NT2/D1 (cell line): ENCODE measurements around the gene PAPPA2.

ENCODE experiments used
- DNase-seq: peaks from one replicate; pipeline ENCODE4 v3.0.0-alpha.2; 2011; ENCODE audit warnings: low read depth, low spot score
- H3K27me3 ChIP-seq: 2 replicates; pipeline ENCODE4 v1.6.0; 2011; ENCODE audit warnings: mild to moderate bottlenecking; ENCODE audit not compliant: insufficient read length, insufficient read depth
- H3K36me3 ChIP-seq: 2 replicates; pipeline ENCODE4 v1.6.1; 2011; ENCODE audit warnings: mild to moderate bottlenecking, low read length, mixed read lengths; ENCODE audit not compliant: insufficient read depth, insufficient read length
- H3K4me1 ChIP-seq: 2 replicates; pipeline ENCODE4 v1.5.1; 2011; ENCODE audit not compliant: insufficient read depth, insufficient read length
- H3K4me3 ChIP-seq: 2 replicates; pipeline ENCODE4 v1.5.1; 2011; ENCODE audit warnings: low read depth; ENCODE audit not compliant: insufficient read length
- H3K9ac ChIP-seq: 2 replicates; pipeline ENCODE4 v1.6.0; 2011; ENCODE audit warnings: low read depth; ENCODE audit not compliant: insufficient read length
- H3K9me3 ChIP-seq: 2 replicates; pipeline ENCODE4 v1.5.1; 2011; ENCODE audit warnings: mild to moderate bottlenecking, low read length; ENCODE audit not compliant: insufficient read depth
- SUZ12 ChIP-seq: IDR thresholded peaks from 2 replicates; pipeline ENCODE4 v1.6.1; 2011; ENCODE audit not compliant: insufficient read length, insufficient read depth; ENCODE audit errors: extremely low read depth
- YY1 ChIP-seq: IDR thresholded peaks from 2 replicates; pipeline ENCODE4 v1.6.1; 2011; ENCODE audit not compliant: insufficient read length, insufficient read depth
- ZNF274 ChIP-seq: IDR thresholded peaks from 2 replicates; pipeline ENCODE4 v1.6.1; 2011; ENCODE audit warnings: mild to moderate bottlenecking, low read depth, low read length

Gene PAPPA2

DNA sequence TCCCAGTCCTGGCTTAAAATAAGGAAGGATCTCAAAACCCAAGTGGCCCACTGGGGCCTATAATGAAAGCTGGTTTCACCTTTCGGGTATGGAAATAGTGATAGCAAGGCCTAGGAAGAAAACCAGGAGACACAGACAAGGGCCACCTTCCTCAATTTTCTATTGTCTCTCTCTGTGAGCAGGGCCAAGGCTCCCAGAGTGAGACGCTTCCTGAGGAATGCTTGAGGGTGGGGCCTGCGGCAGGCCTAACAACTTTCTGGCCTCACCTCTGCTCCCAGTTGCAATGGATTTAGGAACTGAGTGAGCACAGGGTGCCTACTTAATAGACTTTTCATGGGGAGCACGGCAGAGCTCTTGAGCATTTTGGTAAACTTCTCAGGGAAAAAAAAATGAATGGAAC, 400.6 kb downstream of the PAPPA2 start:
- Histone ChIP-seq H3K27me3 (no peaks in the 10 kb centered on the region), H3K4me1 (no peaks in the 10 kb centered on the region), H3K36me3 (no peaks in the 10 kb centered on the region), H3K9ac (no peak overlapping the region), H3K4me3 (no peak overlapping the region), H3K9me3 (0 out of 2 replicates have a peak, but pooled peaks cover 8% of the 10 kb centered on the region)
- DNase-seq: no peak
- TF ChIP-seq YY1: no peak
- no peak for TF ChIP-seq SUZ12
- TF ChIP-seq ZNF274: no peak

DNA sequence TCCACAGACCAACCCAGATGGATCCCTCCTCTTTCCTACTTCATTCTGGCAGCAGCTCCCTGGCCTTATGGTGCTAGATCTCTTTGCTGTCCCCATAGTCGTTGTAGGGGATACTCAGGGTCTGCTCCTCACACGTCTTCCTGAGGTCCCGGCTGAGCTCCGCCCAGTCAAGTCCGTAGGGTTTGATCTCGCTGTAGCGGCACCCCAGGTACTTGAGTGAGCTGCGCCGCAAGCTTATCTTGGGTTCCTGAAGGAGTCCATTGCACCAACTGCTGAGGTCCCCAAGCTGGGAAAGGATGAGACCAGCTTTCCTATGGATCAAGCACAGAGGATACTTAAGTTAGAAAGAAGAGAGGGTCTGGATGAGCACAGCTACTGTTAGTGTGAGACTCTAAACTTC, 401.2 kb downstream of the PAPPA2 start:
- no peaks in the 10 kb centered on the region for H3K4me1 ChIP-seq
- 0 out of 2 replicates have a peak, but pooled peaks cover 8% of the 10 kb centered on the region for H3K9me3 ChIP-seq
- H3K27me3 ChIP-seq: no peaks in the 10 kb centered on the region
- no peaks in the 10 kb centered on the region for H3K36me3 ChIP-seq
- H3K9ac ChIP-seq: no peak overlapping the region
- DNase-seq: no peak
- H3K4me3 ChIP-seq: no peak overlapping the region
- TF ChIP-seq SUZ12: no peak
- TF ChIP-seq YY1: no peak
- no peak for TF ChIP-seq ZNF274

DNA sequence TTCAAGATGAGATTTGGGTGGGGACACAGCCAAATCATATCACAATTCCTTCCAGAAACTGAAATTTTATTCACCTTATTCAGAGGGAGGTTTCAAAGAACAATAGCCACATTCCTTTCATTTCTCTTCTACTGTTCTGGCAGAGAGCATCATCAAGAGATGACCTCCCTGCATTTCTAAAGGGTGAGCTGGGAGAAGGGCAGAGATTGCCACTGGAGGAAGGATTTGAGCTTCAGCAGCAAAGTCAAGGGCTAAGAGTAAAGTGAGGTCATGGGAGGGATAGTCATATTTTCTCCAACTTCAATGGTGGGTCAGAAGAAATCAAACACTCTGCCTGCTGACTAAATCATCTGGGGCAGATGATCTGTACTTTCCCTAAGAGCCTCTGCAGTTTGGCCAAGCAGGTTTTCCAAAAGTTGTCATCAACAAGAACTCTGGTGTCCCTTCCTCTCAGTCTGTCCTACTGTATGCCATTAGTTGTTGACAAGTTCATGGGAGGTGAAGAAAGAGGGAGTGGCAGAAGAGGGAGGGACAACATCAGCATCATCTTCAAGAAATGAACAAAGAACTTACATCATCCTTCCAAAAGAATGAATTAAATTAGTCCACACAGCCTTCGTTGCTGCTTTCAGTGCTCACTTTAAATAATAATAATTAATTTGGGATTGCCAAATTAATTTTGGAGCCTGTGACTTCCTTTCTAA, 403.2 kb downstream of the PAPPA2 start:
- 0 out of 2 replicates have a peak, but pooled peaks cover 8% of the 10 kb centered on the region for H3K9me3 ChIP-seq
- no peak overlapping the region for H3K4me3 ChIP-seq
- H3K4me1 ChIP-seq: no peaks in the 10 kb centered on the region
- no peak for DNase-seq
- no peaks in the 10 kb centered on the region for H3K27me3 ChIP-seq
- TF ChIP-seq YY1 (no peak), SUZ12 (no peak), ZNF274 (no peak)
- no peak overlapping the region for H3K9ac ChIP-seq
- no peaks in the 10 kb centered on the region for H3K36me3 ChIP-seq

DNA sequence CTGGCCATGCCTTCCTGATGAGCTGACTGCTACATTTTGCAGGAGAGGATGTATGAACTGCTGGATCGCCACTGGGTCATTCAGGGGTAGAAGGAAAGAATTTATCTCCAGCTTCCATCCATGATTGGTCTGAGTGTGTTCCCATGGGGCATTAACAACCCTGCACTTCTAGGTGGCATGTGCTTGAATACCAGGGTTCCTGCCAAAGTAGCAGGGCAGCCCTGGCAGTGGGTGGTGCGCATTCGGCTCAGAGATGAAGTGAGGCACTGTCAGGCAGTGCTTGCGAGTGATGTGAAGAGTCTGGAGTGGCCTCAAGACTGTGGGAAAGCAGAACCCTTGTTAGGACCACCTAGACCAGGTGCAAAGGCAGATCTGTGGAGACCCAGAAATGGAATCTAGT, 406.6 kb downstream of the PAPPA2 start:
- H3K27me3 ChIP-seq: no peaks in the 10 kb centered on the region
- no peak overlapping the region for H3K9ac ChIP-seq
- no peak for DNase-seq
- TF ChIP-seq YY1: no peak
- no peak for TF ChIP-seq SUZ12
- no peak for TF ChIP-seq ZNF274
- H3K9me3 ChIP-seq: 0 out of 2 replicates have a peak, but pooled peaks cover 8% of the 10 kb centered on the region
- H3K36me3 ChIP-seq: no peaks in the 10 kb centered on the region
- H3K4me3 ChIP-seq: no peak overlapping the region
- no peaks in the 10 kb centered on the region for H3K4me1 ChIP-seq

DNA sequence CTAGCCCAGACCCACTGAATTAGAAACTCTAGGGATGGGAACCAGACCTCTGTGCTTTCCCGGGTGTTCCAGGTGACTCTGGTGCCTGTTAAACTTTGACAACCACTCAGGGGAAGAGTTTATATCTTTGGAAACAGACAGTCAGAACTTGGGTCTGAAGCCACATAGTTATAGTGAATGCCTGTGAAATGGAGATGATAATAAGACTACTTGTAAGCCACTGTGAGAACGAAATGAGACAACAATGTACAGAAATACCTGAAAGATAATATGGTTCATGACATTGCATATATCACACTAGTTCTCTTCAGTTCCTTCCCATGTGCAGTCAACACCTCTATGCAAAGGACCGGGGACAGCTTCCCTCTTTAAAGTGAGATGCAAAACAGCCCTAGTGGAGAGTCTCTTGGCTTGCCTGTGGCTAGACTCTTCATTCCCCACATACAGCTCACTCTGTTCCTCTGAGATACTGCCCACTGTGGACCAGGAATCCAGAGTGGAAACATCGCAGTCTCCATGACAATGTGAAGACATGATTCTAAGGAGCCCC, 414.1 kb downstream of the PAPPA2 start:
- Histone ChIP-seq H3K27me3 (no peaks in the 10 kb centered on the region), H3K4me3 (no peak overlapping the region), H3K9me3 (no peaks in the 10 kb centered on the region), H3K4me1 (no peaks in the 10 kb centered on the region), H3K9ac (no peak overlapping the region), H3K36me3 (no peaks in the 10 kb centered on the region)
- DNase-seq: no peak
- TF ChIP-seq ZNF274: no peak
- no peak for TF ChIP-seq SUZ12
- TF ChIP-seq YY1: no peak

DNA sequence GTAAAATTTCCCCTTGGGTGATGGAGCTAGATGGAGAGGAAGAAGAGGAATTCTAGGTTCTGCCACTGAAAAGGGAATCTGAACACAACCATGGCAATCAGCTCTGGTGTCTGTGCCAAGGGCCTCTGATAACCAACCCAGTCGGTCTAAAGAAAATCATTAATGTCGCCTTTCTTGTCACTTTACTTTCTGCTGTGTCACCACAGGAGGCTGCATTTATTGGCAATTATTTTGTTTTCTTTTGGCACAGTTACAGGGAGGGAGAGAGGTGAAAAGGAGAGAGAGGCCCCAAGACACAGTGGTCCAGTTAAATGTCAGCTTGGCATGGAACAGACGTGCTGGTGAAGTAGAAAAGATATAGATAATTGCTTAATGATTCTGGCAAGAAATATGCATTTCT, 414.6 kb downstream of the PAPPA2 start:
- no peaks in the 10 kb centered on the region for H3K27me3 ChIP-seq
- no peaks in the 10 kb centered on the region for H3K36me3 ChIP-seq
- no peak overlapping the region for H3K4me3 ChIP-seq
- no peak overlapping the region for H3K9ac ChIP-seq
- DNase-seq: no peak
- no peaks in the 10 kb centered on the region for H3K9me3 ChIP-seq
- TF ChIP-seq ZNF274: no peak
- no peaks in the 10 kb centered on the region for H3K4me1 ChIP-seq

DNA sequence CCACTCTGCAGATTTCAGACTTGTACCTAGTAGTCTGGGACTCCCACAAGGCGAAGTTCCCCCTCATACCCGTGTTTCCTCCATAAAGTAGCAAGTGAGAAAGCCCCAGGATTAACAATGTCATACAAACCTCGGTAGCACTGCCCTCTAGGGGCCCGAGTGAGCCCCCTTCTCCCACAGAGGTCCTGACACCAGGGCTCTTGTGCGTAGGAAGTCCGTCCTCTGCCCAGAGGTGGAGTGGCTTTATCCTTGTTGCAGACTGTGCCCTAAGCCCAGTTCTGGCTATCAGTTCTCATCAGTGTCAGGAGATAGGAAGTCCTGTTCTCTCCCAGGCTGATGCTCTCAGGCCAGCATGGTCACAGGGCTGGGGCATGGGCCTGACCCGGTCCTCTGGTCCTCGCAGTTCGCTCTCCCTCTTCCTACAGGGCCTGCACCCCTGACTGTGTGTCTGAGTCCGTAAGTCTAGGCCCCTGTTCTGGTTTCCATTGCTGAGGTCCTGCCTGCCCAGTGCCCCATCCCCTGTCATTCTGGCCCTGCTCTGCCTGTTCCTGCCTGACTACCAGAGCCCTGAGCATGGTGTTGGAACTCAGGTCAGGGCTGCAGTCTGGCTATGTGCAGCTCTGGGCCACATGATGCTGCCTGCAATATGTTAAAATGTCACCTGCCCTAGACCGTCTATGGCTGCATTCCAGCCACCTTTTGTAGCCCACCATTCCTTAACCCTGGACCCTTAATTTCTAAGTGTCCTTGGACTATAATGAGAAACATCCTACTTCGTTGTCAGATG, 416.0 kb downstream of the PAPPA2 start:
- peak; percentile 15 for DNase-seq
- Histone ChIP-seq H3K27me3 (no peaks in the 10 kb centered on the region), H3K9ac (no peak overlapping the region), H3K4me3 (no peak overlapping the region), H3K9me3 (no peaks in the 10 kb centered on the region), H3K4me1 (no peaks in the 10 kb centered on the region), H3K36me3 (no peaks in the 10 kb centered on the region)
- TF ChIP-seq ZNF274 (no peak), YY1 (no peak)
